Mucosa of descending colon (tissue), 3 donors: ENCODE data around the gene ZGPAT. TPM values are rescaled to one million over a fixed set of nuclear protein-coding genes. Genes with fewer than 3 reads are reported as not detected.

Experiments used
- ATAC-seq: fragments of 200-7000 bp; cut with Tn5 transposase; one replicate; pipeline ENCODE4 v1.9.1; 2020; ENCODE audit warnings: mild to moderate bottlenecking, moderate library complexity
- DNase-seq, 3 donors: peaks; one replicate each; pipeline ENCODE4 v3.0.0-alpha.2; 2020
- H3K36me3 ChIP-seq: fragments of 200-600 bp; one replicate; pipeline ENCODE4 v1.8.0; 2021; ENCODE audit warnings: low read depth, mild to moderate bottlenecking
- H3K4me1 ChIP-seq: fragments of 200-600 bp; one replicate; pipeline ENCODE4 v1.8.0; 2021; ENCODE audit warnings: low read depth, mild to moderate bottlenecking
- H3K4me3 ChIP-seq: fragments of 200-600 bp; one replicate; pipeline ENCODE4 v1.8.0; 2021; ENCODE audit warnings: mild to moderate bottlenecking
- H3K9me3 ChIP-seq: fragments of 200-600 bp; one replicate; pipeline ENCODE4 v1.8.0; 2021; ENCODE audit warnings: mild to moderate bottlenecking
- intact Hi-C, 2 donors: fragments of 100-400 bp; cut with DNase I in 1 of 2; cut with micrococcal nuclease in 1 of 2; formaldehyde crosslinking; loops; one replicate each; pipeline versions ENCODE4 v1.11.0 to v1.11.1; 2022; cut with DNase I, micrococcal nuclease
- total RNA-seq, 3 donors: library from RNA; stranded (reverse); fragmentation: NEBNext Ultra II Directional in 2 of 3; extraction: Animal tissue kit (Norgen Biotek cat#: 25700) in 2 of 3; gene quantifications; one replicate each; pipeline versions ENCODE4 v1.2.1 to v1.2.4, GENCODE V29; 2021 to 2023
- TF ChIP-seq, protein P1 (sequence below): fragments of 200-600 bp; IDR thresholded peaks from one replicate; pipeline ENCODE4 v1.8.0; 2022; ENCODE audit warnings: antibody characterized with exemption, mild to moderate bottlenecking
- donor health status: DM: no; HTN: no; CAD: no; lungs with moderate emphysema.
- donor health status: DM: no; HTN: no; CAD: no.
- donor health status: DM: no; HTN: yes; CAD: no.

Gene ZGPAT
- total RNA-seq, 3 donors from 2014 or later, result 24.3 to 34.0 (median 31.7) TPM

DNA sequence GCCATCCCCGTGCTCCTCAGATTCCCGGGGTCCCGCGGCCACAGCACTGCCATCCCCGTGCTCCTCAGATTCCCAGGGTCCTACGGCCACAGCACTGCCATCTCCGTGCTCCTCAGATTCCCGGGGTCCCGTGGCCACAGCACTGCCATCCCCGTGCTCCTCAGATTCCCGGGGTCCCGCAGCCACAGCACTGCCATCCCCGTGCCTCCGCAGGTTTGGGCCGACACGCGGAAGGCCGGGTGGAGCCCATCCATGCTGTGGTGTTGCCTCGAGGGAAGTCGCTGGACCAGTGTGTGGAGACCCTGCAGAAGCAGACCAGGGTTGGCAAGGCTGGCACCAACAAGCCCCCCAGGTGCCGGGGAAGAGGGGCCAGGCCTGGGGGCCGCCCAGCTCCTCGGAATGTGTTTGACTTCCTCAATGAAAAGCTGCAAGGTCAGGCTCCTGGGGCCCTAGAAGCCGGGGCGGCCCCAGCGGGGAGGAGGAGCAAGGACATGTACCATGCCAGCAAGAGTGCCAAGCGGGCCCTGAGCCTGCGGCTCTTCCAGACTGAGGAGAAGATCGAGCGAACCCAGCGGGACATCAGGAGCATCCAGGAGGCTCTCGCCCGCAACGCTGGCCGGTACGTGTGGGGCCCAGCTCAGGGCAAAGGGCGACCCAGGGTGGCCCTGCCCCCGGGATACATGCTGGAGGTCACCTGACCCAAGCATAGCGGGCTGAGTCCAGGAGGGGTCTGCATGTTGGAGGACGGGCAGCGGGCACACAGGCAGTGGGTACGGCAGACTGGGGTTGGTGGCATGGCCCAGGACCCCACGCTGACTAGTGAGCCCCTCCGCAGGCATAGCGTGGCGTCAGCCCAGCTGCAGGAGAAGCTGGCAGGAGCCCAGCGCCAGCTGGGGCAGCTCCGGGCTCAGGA, 27.4 kb downstream of the ZGPAT start:
- DNase-seq (peak in 1 of 3 donors; percentile 61), ATAC-seq (no peak)
- TF ChIP-seq, protein P1, sequence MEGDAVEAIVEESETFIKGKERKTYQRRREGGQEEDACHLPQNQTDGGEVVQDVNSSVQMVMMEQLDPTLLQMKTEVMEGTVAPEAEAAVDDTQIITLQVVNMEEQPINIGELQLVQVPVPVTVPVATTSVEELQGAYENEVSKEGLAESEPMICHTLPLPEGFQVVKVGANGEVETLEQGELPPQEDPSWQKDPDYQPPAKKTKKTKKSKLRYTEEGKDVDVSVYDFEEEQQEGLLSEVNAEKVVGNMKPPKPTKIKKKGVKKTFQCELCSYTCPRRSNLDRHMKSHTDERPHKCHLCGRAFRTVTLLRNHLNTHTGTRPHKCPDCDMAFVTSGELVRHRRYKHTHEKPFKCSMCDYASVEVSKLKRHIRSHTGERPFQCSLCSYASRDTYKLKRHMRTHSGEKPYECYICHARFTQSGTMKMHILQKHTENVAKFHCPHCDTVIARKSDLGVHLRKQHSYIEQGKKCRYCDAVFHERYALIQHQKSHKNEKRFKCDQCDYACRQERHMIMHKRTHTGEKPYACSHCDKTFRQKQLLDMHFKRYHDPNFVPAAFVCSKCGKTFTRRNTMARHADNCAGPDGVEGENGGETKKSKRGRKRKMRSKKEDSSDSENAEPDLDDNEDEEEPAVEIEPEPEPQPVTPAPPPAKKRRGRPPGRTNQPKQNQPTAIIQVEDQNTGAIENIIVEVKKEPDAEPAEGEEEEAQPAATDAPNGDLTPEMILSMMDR, result no peak
- intact Hi-C loops, result no loop called here
- H3K4me1 ChIP-seq, result peaks cover 36% of the 10 kb centered on the region
- no peaks in the 10 kb centered on the region for H3K36me3 ChIP-seq
- no peaks in the 10 kb centered on the region for H3K9me3 ChIP-seq
- no peak overlapping the region for H3K4me3 ChIP-seq

DNA sequence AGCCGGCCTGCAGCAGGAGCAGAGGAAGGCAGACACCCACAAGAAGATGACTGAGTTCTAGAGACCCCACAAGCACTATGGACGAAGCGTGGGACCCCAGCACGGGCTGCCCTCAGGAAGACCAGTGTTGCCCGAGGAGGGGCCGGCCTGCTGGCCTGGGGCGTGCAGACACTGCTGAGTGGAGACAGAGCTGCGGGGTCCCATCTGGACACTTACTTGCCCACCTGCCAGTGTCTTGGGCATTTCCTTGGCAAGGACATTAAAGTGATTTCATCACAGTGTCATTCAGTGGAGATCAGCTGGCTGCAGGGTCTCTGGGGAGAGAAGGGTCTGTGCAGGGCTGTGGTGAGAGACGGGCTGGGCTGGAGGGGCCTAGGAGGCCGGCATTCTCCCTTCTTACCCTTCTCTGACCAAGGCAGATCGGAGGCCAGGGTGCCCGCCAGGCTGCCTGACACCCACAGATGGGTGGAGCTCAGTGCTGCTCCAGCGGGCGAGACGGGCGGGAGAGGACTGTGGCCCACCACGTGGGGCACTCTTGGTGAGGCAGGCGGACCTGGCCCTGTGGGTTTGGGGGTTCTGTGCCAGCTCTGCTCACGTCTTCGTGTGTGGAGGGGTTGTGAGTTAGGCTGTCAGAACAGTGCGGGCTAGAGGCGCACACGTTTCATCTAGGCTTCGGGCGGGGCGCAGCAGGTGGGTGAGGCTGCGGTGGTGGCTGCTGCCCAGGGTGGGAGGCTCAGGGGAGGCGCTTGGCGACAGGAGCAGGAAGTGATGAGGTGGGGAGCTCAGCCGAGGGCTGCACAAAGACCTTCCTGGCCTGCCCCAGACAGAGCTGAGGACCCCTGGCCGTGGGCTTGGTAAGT, 28.2 kb downstream of the ZGPAT start, which contains the start of gene LIME1:
Gene LIME1 (plus strand): TSS at position 806 of the 860 bp plus-strand sequence. CDS start 886 bp downstream, outside the sequence.
- no peaks in the 10 kb centered on the region for H3K9me3 ChIP-seq
- TF ChIP-seq, protein P1, result no peak
- H3K36me3 ChIP-seq, result no peaks in the 10 kb centered on the region
- ATAC-seq, result peak; percentile 47
- DNase-seq, result peak; percentile 77 to 89 (median 86)
- peaks cover 40% of the 10 kb centered on the region for H3K4me1 ChIP-seq
- intact Hi-C loops, result no loop called here
- no peak within 1 kb of the TSS for H3K4me3 ChIP-seq

DNA sequence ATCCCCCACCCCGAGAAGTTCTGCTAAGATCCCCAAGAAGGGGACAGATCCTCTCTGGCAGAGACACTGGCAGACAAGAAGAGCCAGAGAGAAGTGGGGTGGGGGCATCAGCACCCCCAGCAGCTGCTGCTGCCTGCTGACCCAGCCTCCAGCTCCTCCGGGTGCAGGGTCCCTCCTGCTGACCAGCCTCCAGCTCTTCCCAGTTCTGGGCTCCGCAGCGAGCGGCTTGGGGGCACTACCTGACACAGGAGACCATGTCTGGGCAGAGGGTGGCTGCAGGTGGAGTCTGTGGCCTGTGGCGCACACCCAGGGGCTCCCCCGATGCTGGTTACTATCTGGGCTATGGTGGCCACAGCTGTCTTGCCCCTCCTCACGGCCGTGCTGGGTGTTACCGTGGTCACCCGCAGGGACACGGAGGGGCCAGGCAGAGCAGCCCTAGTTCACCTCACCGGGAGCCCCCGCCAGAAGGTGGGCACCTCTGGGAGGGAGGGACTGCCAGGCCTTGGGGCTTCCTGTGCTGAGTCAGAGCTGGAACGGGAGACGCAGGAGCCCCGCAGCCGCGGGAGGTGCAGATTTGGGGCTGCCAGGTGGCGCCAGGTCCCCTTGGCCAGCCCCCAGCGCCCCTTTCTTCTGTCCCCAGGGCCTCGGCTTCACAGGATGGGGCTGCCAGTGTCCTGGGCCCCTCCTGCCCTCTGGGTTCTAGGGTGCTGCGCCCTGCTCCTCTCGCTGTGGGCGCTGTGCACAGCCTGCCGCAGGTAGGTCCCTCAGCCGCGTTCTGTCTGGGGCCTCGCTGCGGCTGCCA, 29.3 kb downstream of the ZGPAT start:
- peak; percentile 38 to 80 (median 67) for DNase-seq
- peak; percentile 13 for ATAC-seq
- no peak overlapping the region for H3K4me3 ChIP-seq
- H3K36me3 ChIP-seq, result no peaks in the 10 kb centered on the region
- H3K4me1 ChIP-seq, result peaks cover 43% of the 10 kb centered on the region
- H3K9me3 ChIP-seq, result no peaks in the 10 kb centered on the region
- TF ChIP-seq, protein P1, result no peak
- intact Hi-C loops, result no loop called here

DNA sequence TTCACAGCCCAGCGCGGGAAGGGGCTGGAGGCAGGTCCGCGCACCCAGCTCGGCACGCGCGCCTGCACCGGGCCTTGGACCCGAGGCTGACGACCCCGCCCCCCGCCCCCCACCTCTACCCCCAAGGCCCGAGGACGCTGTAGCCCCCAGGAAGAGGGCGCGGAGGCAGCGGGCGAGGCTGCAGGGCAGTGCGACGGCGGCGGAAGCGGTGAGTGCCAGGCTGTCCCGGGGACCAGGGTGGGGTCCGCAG, 29.8 kb downstream of the ZGPAT start:
- TF ChIP-seq, protein P1, result no peak
- no peaks in the 10 kb centered on the region for H3K9me3 ChIP-seq
- H3K4me3 ChIP-seq, result no peak overlapping the region
- peaks cover 43% of the 10 kb centered on the region for H3K4me1 ChIP-seq
- intact Hi-C loops, result no loop called here
- peak; percentile 1 for ATAC-seq
- DNase-seq, result no peak
- H3K36me3 ChIP-seq, result no peaks in the 10 kb centered on the region
